Measurements from ENCODE around the gene PNKD. TPM values are rescaled to one million over a fixed set of nuclear protein-coding genes. Genes with fewer than 3 reads are reported as not detected.

PNKD gene
- total and polyA plus RNA-seq, 7 experiments from 2014 or later, result 18.5 to 108 (median 37.6) TPM

- Histone ChIP-seq H3K9me3 (ENCODE audit: control insufficient read depth in 2 of 3, low read length in 3 of 3) (no peaks in the 10 kb centered on the region), H3K27ac (ENCODE audit: low read depth, low read length) (no peak overlapping the region), H3K27me3 (ENCODE audit: control insufficient read depth in 2 of 2, insufficient read depth in 2 of 2, low read length in 2 of 2) (no peaks in the 10 kb centered on the region), H3K4me1 (ENCODE audit: control insufficient read depth in 2 of 2, insufficient read depth in 2 of 2, low read length in 2 of 2) (peaks cover 28 to 31% of the 10 kb centered on the region in 2 donors), H3K4me3 (ENCODE audit: low read length) (no peak overlapping the region), H3K36me3 (ENCODE audit: control insufficient read depth in 2 of 3, insufficient read depth in 3 of 3, low read length in 3 of 3) (no peaks in the 10 kb centered on the region)
- POLR2A ChIA-PET, result interaction anchor here (0.7 to 3.5 kb wide), 9 partner anchors 25 to 112 kb away, joined by 3 to 15 read pairs (median 6); no protein-coding TSS in a partner anchor
- Mint-ChIP-seq H3K27me3 (no peaks in the 10 kb centered on the region), H3K4me3 (peak overlapping the region in 2 of 10 donors; percentile 14 to 21), H3K4me1 (peaks cover 16 to 41% (median 37%) of the 10 kb centered on the region in 7 donors), H3K9me3 (no peaks in the 10 kb centered on the region), H3K27ac (peak overlapping the region in 8 of 9 donors; percentile 29 to 82 (median 65)), H3K36me3 (peaks cover 0 to 3% (median 0%) of the 10 kb centered on the region in 5 donors)
- intact Hi-C loops (cut with micrococcal nuclease), result loop anchor here (5.0 kb wide), 6 partner anchors 37 to 1148 kb away; partner anchors contain the start of genes CATIP (in 1 of the 2), CHPF (in 1 of the 2), DNPEP (in 1 of the 2) and GLB1L (in 1 of the 2)
- CTCF ChIA-PET, result interaction anchor here (0.9 to 3.4 kb wide), 10 partner anchors 11 to 121 kb away, joined by 3 to 19 read pairs (median 4); no protein-coding TSS in a partner anchor
- ATAC-seq (no peak), DNase-seq (peak in 1 of 9 donors; percentile 31)
These were observed 124.2 kb downstream of the PNKD start for GRCh38 chr2:218394298-218395089.

GRCh38 chr2:218395090-218395444, 124.7 kb downstream of the PNKD start:
- DNase-seq, result no peak
- Mint-ChIP-seq H3K36me3 (peaks cover 0 to 3% (median 0%) of the 10 kb centered on the region in 5 donors), H3K4me3 (peak overlapping the region in 1 of 10 donors; percentile 14), H3K27ac (peak overlapping the region in 6 of 9 donors; percentile 38 to 82 (median 58)), H3K4me1 (peaks cover 16 to 41% (median 37%) of the 10 kb centered on the region in 7 donors), H3K9me3 (no peaks in the 10 kb centered on the region), H3K27me3 (no peaks in the 10 kb centered on the region)
- no peak for ATAC-seq
- Histone ChIP-seq H3K27ac (ENCODE audit: low read depth, low read length) (no peak overlapping the region), H3K27me3 (ENCODE audit: control insufficient read depth in 2 of 2, insufficient read depth in 2 of 2, low read length in 2 of 2) (no peaks in the 10 kb centered on the region), H3K9me3 (ENCODE audit: control insufficient read depth in 2 of 3, low read length in 3 of 3) (no peaks in the 10 kb centered on the region), H3K4me3 (ENCODE audit: low read length) (no peak overlapping the region), H3K36me3 (ENCODE audit: control insufficient read depth in 2 of 3, insufficient read depth in 3 of 3, low read length in 3 of 3) (no peaks in the 10 kb centered on the region), H3K4me1 (ENCODE audit: control insufficient read depth in 2 of 2, insufficient read depth in 2 of 2, low read length in 2 of 2) (peaks cover 28 to 31% of the 10 kb centered on the region in 2 donors)
- ChIA-PET POLR2A (interaction anchor here (0.9 to 3.5 kb wide), 6 partner anchors 26 to 121 kb away, joined by 3 to 25 read pairs (median 14); no protein-coding TSS in a partner anchor), CTCF (interaction anchor here (1.2 to 3.4 kb wide), 4 partner anchors 36 to 122 kb away, joined by 3 to 19 read pairs (median 5); no protein-coding TSS in a partner anchor)
- intact Hi-C loops (cut with micrococcal nuclease), result loop anchor here (5.0 kb wide), 6 partner anchors 38 to 1147 kb away; partner anchors contain the start of genes CATIP (in 1 of the 2), CHPF (in 1 of the 2), DNPEP (in 1 of the 2) and GLB1L (in 1 of the 2)

- peaks cover 28 to 31% of the 10 kb centered on the region in 2 donors for H3K4me1 ChIP-seq (ENCODE audit: control insufficient read depth in 2 of 2, insufficient read depth in 2 of 2, low read length in 2 of 2)
- POLR2A ChIA-PET, result interaction anchor here (0.6 to 3.5 kb wide), 13 partner anchors 11 to 125 kb away, joined by 3 to 36 read pairs (median 15); partner anchors contain the start of genes AAMP, PNKD and TMBIM1
- intact Hi-C loops (cut with micrococcal nuclease), result loop anchor here (5.0 kb wide), 6 partner anchors 38 to 1147 kb away; partner anchors contain the start of genes CATIP (in 1 of the 2), CHPF (in 1 of the 2), DNPEP (in 1 of the 2) and GLB1L (in 1 of the 2)
- Mint-ChIP-seq H3K9me3 (no peaks in the 10 kb centered on the region), H3K4me3 (peak overlapping the region; percentile 83 to 99 (median 94)), H3K27me3 (no peaks in the 10 kb centered on the region), H3K36me3 (peaks cover 0 to 5% (median 0%) of the 10 kb centered on the region in 5 donors), H3K27ac (peak overlapping the region in 8 of 9 donors; percentile 85 to 100 (median 96)), H3K4me1 (peaks cover 16 to 41% (median 38%) of the 10 kb centered on the region in 7 donors)
- H3K36me3 ChIP-seq (ENCODE audit: control insufficient read depth in 2 of 3, insufficient read depth in 3 of 3, low read length in 3 of 3), result no peaks in the 10 kb centered on the region
- peak overlapping the region; percentile 86 for H3K27ac ChIP-seq (ENCODE audit: low read depth, low read length)
- H3K27me3 ChIP-seq (ENCODE audit: control insufficient read depth in 2 of 2, insufficient read depth in 2 of 2, low read length in 2 of 2), result no peaks in the 10 kb centered on the region
- no peaks in the 10 kb centered on the region for H3K9me3 ChIP-seq (ENCODE audit: control insufficient read depth in 2 of 3, low read length in 3 of 3)
- CTCF ChIA-PET, result interaction anchor here (1.0 to 3.4 kb wide), 7 partner anchors 11 to 122 kb away, joined by 3 to 19 read pairs (median 6); no protein-coding TSS in a partner anchor
- DNase-seq (no peak), ATAC-seq (no peak)
- H3K4me3 ChIP-seq (ENCODE audit: low read length), result peak overlapping the region; percentile 14
These were observed 125.1 kb downstream of the PNKD start for GRCh38 chr2:218395456-218395825.

DNA sequence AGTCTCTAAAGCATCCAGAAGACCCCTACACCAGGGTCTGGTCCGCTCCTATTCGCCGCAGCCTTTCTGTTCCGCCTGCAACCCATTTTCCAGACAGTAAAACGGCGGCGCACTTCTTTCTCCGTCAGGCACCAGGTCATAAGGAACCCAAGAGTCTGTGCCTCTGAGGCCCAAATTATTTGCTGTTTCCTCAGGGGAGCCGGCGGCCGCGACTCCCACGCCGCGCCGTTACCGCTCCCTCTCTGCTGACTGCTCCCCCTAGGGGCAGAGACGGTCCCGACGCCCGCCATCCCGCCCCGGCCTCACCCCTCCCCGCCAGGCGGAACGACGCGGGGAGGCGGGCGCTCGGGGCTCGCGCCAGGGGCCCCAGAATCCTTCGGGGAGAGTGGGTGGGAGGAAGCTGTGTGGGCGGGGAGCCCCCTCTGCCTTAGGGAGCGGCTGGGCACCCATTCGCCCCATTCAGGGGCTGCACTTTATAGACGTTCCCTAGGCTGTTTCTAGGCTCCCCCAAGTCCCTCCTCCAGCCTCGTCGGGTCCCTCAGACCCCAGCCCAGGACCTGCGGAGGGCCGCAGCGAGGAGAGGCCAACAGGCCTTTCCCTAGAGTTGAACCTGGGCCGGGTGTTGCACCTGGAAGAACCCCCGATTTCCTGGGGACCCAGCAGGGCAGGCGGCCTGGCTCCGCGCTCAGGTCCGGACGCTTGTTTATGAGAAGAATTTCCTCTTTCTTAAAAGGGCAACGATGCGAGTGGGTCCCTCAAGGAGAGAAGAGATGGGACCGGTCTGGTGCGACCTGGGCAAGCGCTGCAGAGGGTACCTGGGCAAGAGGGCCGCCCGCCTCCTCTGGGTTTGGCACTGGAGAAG, 125.7 kb downstream of the PNKD start:
- Histone ChIP-seq H3K4me3 (ENCODE audit: low read length) (peak overlapping the region; percentile 71), H3K27ac (ENCODE audit: low read depth, low read length) (peak overlapping the region; percentile 86), H3K36me3 (ENCODE audit: control insufficient read depth in 2 of 3, insufficient read depth in 3 of 3, low read length in 3 of 3) (no peaks in the 10 kb centered on the region), H3K9me3 (ENCODE audit: control insufficient read depth in 2 of 3, low read length in 3 of 3) (no peaks in the 10 kb centered on the region), H3K27me3 (ENCODE audit: control insufficient read depth in 2 of 2, insufficient read depth in 2 of 2, low read length in 2 of 2) (no peaks in the 10 kb centered on the region), H3K4me1 (ENCODE audit: control insufficient read depth in 2 of 2, insufficient read depth in 2 of 2, low read length in 2 of 2) (peaks cover 29 to 31% of the 10 kb centered on the region in 2 donors)
- H3K27me3 Mint-ChIP-seq, result no peaks in the 10 kb centered on the region
- peaks cover 0 to 5% (median 0%) of the 10 kb centered on the region in 5 donors for H3K36me3 Mint-ChIP-seq
- peak overlapping the region; percentile 85 to 99 (median 94) for H3K4me3 Mint-ChIP-seq
- H3K27ac Mint-ChIP-seq, result peak overlapping the region; percentile 96 to 100 (median 97)
- H3K9me3 Mint-ChIP-seq, result no peaks in the 10 kb centered on the region
- intact Hi-C loops (cut with micrococcal nuclease), result loop anchor here (1.0 to 5.0 kb wide), 27 partner anchors 10 to 1146 kb away; partner anchors contain the start of genes AAMP (in 2 of the 2), BCS1L (in 2 of the 2), CATIP (in 2 of the 2) and CNOT9 (in 2 of the 2)
- peak; percentile 91 to 98 (median 96) for DNase-seq
- ChIA-PET POLR2A (interaction anchor here (0.6 to 3.5 kb wide), 25 partner anchors 10 to 810 kb away, joined by 3 to 36 read pairs (median 5); partner anchors contain the start of genes AAMP, ARPC2, CATIP and PNKD), CTCF (interaction anchor here (0.6 to 3.4 kb wide), 16 partner anchors 10 to 260 kb away, joined by 3 to 19 read pairs (median 4); partner anchors contain the start of genes AAMP, CATIP, PNKD and TMBIM1)
- peak; percentile 83 for ATAC-seq
- peaks cover 16 to 41% (median 39%) of the 10 kb centered on the region in 7 donors for H3K4me1 Mint-ChIP-seq
